Measurements from ENCODE around the gene LFNG.

The LFNG gene

GRCh38 chr7:2537981-2538851 lies 18.6 kb downstream of the LFNG start:
- Histone ChIP-seq H3K9ac (ENCODE audit: low read depth, low read length) (no peak overlapping the region), H3K27ac (ENCODE audit: low read length) (no peak overlapping the region), H3K4me1 (ENCODE audit: insufficient read depth, low read length) (no peaks in the 10 kb centered on the region), H3K27me3 (ENCODE audit: insufficient read depth, low read length) (no peaks in the 10 kb centered on the region), H3K9me3 (ENCODE audit: insufficient read depth, low read depth, low read length) (no peaks in the 10 kb centered on the region), H3K36me3 (ENCODE audit: insufficient read depth, low read depth, low read length) (peaks cover 36% of the 10 kb centered on the region), H3K4me3 (ENCODE audit: low read length) (no peak overlapping the region)

GRCh38 chr7:2539031-2539911 lies 19.7 kb downstream of the LFNG start:
- Histone ChIP-seq H3K36me3 (ENCODE audit: insufficient read depth, low read depth, low read length) (peaks cover 46% of the 10 kb centered on the region), H3K27me3 (ENCODE audit: insufficient read depth, low read length) (no peaks in the 10 kb centered on the region), H3K27ac (ENCODE audit: low read length) (no peak overlapping the region), H3K4me1 (ENCODE audit: insufficient read depth, low read length) (no peaks in the 10 kb centered on the region), H3K9ac (ENCODE audit: low read depth, low read length) (no peak overlapping the region), H3K9me3 (ENCODE audit: insufficient read depth, low read depth, low read length) (no peaks in the 10 kb centered on the region), H3K4me3 (ENCODE audit: low read length) (no peak overlapping the region)

GRCh38 chr7:2540133-2540532 lies 20.6 kb downstream of the LFNG start:
- peaks cover 52% of the 10 kb centered on the region for H3K36me3 ChIP-seq (ENCODE audit: insufficient read depth, low read depth, low read length)
- H3K9ac ChIP-seq (ENCODE audit: low read depth, low read length), result no peak overlapping the region
- H3K4me3 ChIP-seq (ENCODE audit: low read length), result no peak overlapping the region
- no peaks in the 10 kb centered on the region for H3K4me1 ChIP-seq (ENCODE audit: insufficient read depth, low read length)
- H3K27ac ChIP-seq (ENCODE audit: low read length), result no peak overlapping the region
- H3K9me3 ChIP-seq (ENCODE audit: insufficient read depth, low read depth, low read length), result no peaks in the 10 kb centered on the region
- H3K27me3 ChIP-seq (ENCODE audit: insufficient read depth, low read length), result no peaks in the 10 kb centered on the region

- Histone ChIP-seq H3K36me3 (ENCODE audit: insufficient read depth, low read depth, low read length) (peaks cover 56% of the 10 kb centered on the region), H3K9me3 (ENCODE audit: insufficient read depth, low read depth, low read length) (no peaks in the 10 kb centered on the region), H3K9ac (ENCODE audit: low read depth, low read length) (no peak overlapping the region), H3K4me3 (ENCODE audit: low read length) (no peak overlapping the region), H3K27ac (ENCODE audit: low read length) (no peak overlapping the region), H3K4me1 (ENCODE audit: insufficient read depth, low read length) (no peaks in the 10 kb centered on the region), H3K27me3 (ENCODE audit: insufficient read depth, low read length) (no peaks in the 10 kb centered on the region)
Observed at GRCh38 chr7:2540641-2541051, 21.1 kb downstream of the LFNG start.

- Histone ChIP-seq H3K27ac (ENCODE audit: low read length) (no peak overlapping the region), H3K4me3 (ENCODE audit: low read length) (no peak overlapping the region), H3K9ac (ENCODE audit: low read depth, low read length) (no peak overlapping the region), H3K36me3 (ENCODE audit: insufficient read depth, low read depth, low read length) (peaks cover 64% of the 10 kb centered on the region), H3K4me1 (ENCODE audit: insufficient read depth, low read length) (no peaks in the 10 kb centered on the region), H3K27me3 (ENCODE audit: insufficient read depth, low read length) (no peaks in the 10 kb centered on the region), H3K9me3 (ENCODE audit: insufficient read depth, low read depth, low read length) (no peaks in the 10 kb centered on the region)
Observed at GRCh38 chr7:2541291-2542010, 21.9 kb downstream of the LFNG start.

GRCh38 chr7:2542011-2542915 lies 22.7 kb downstream of the LFNG start:
- H3K4me1 ChIP-seq (ENCODE audit: insufficient read depth, low read length), result no peaks in the 10 kb centered on the region
- no peaks in the 10 kb centered on the region for H3K27me3 ChIP-seq (ENCODE audit: insufficient read depth, low read length)
- H3K9ac ChIP-seq (ENCODE audit: low read depth, low read length), result no peak overlapping the region
- peaks cover 71% of the 10 kb centered on the region for H3K36me3 ChIP-seq (ENCODE audit: insufficient read depth, low read depth, low read length)
- no peak overlapping the region for H3K27ac ChIP-seq (ENCODE audit: low read length)
- no peak overlapping the region for H3K4me3 ChIP-seq (ENCODE audit: low read length)
- H3K9me3 ChIP-seq (ENCODE audit: insufficient read depth, low read depth, low read length), result no peaks in the 10 kb centered on the region

- no peak overlapping the region for H3K4me3 ChIP-seq (ENCODE audit: low read length)
- no peak overlapping the region for H3K9ac ChIP-seq (ENCODE audit: low read depth, low read length)
- no peaks in the 10 kb centered on the region for H3K27me3 ChIP-seq (ENCODE audit: insufficient read depth, low read length)
- peaks cover 80% of the 10 kb centered on the region for H3K36me3 ChIP-seq (ENCODE audit: insufficient read depth, low read depth, low read length)
- H3K27ac ChIP-seq (ENCODE audit: low read length), result no peak overlapping the region
- H3K4me1 ChIP-seq (ENCODE audit: insufficient read depth, low read length), result no peaks in the 10 kb centered on the region
- H3K9me3 ChIP-seq (ENCODE audit: insufficient read depth, low read depth, low read length), result no peaks in the 10 kb centered on the region
Observed at GRCh38 chr7:2542916-2543871, 23.6 kb downstream of the LFNG start.

- no peak overlapping the region for H3K27ac ChIP-seq (ENCODE audit: low read length)
- no peak overlapping the region for H3K9ac ChIP-seq (ENCODE audit: low read depth, low read length)
- H3K4me3 ChIP-seq (ENCODE audit: low read length), result no peak overlapping the region
- no peaks in the 10 kb centered on the region for H3K4me1 ChIP-seq (ENCODE audit: insufficient read depth, low read length)
- H3K9me3 ChIP-seq (ENCODE audit: insufficient read depth, low read depth, low read length), result no peaks in the 10 kb centered on the region
- no peaks in the 10 kb centered on the region for H3K27me3 ChIP-seq (ENCODE audit: insufficient read depth, low read length)
- peaks cover 80% of the 10 kb centered on the region for H3K36me3 ChIP-seq (ENCODE audit: insufficient read depth, low read depth, low read length)
Observed at GRCh38 chr7:2544541-2545188, 25.1 kb downstream of the LFNG start.

- Histone ChIP-seq H3K4me3 (ENCODE audit: low read length) (no peak overlapping the region), H3K4me1 (ENCODE audit: insufficient read depth, low read length) (no peaks in the 10 kb centered on the region), H3K9ac (ENCODE audit: low read depth, low read length) (no peak overlapping the region), H3K9me3 (ENCODE audit: insufficient read depth, low read depth, low read length) (no peaks in the 10 kb centered on the region), H3K27me3 (ENCODE audit: insufficient read depth, low read length) (no peaks in the 10 kb centered on the region), H3K27ac (ENCODE audit: low read length) (no peak overlapping the region), H3K36me3 (ENCODE audit: insufficient read depth, low read depth, low read length) (peaks cover 83% of the 10 kb centered on the region)
Observed at GRCh38 chr7:2545746-2546425, 26.3 kb downstream of the LFNG start.
